H1 (cell line): ENCODE results near the gene RBP5. TPM values are rescaled to one million over a fixed set of nuclear protein-coding genes. Genes with fewer than 3 reads are reported as not detected.

Experiments
- CTCF ChIA-PET: fragments of 300-600 bp; sonication (Branson Sonifier 250); formaldehyde crosslinking; loops from one replicate; lab custom pipeline; 2021; ENCODE audit not compliant: partially characterized antibody; lab: Charles Lee
- POLR2A ChIA-PET: fragments of 300-600 bp; sonication (Branson Sonifier 250); formaldehyde crosslinking; loops from one replicate; lab custom pipeline; 2021; ENCODE audit warnings: inconsistent platforms; ENCODE audit not compliant: partially characterized antibody; lab: Charles Lee
- DNase-seq, 2 experiments: peaks; one replicate each; pipeline versions ENCODE4 v3.0.0 to v3.0.0-alpha.2; 2010 to 2022; ENCODE audit warnings: low spot score in 2 of 2, low read depth in 1 of 2, mixed read lengths in 1 of 2
- FAIRE-seq: peaks from 2 replicates; lab custom pipeline; 2011; peaks lifted over from hg19 to GRCh38; lab: Jason Lieb, UNC
- H2AFZ ChIP-seq: 2 replicates; pipeline ENCODE4 v1.8.1; 2012; ENCODE audit warnings: low read length, inconsistent platforms
- H2AK5ac ChIP-seq: 2 replicates; pipeline ENCODE4 v1.6.1; 2013; ENCODE audit warnings: low read depth, low read length
- H2BK120ac ChIP-seq: replicated peaks from 2 replicates; pipeline ENCODE3; 2013; ENCODE audit warnings: low read depth, low read length, inconsistent platforms
- H2BK12ac ChIP-seq: 2 replicates; pipeline ENCODE4 v1.6.1; 2013; ENCODE audit warnings: low read depth, low read length
- H2BK15ac ChIP-seq: 2 replicates; pipeline ENCODE4 v1.6.1; 2013; ENCODE audit warnings: low read length
- H2BK20ac ChIP-seq: 2 replicates; pipeline ENCODE4 v1.6.1; 2013; ENCODE audit warnings: low read length
- H2BK5ac ChIP-seq: 2 replicates; pipeline ENCODE4 v1.6.1; 2013; ENCODE audit warnings: low read depth, low read length
- H3K14ac ChIP-seq: 2 replicates; pipeline ENCODE4 v1.6.1; 2013; ENCODE audit warnings: inconsistent platforms; ENCODE audit not compliant: insufficient read length
- H3K18ac ChIP-seq: 2 replicates; pipeline ENCODE4 v1.6.1; 2013; ENCODE audit warnings: low read length; ENCODE audit errors: extremely low read depth
- H3K23ac ChIP-seq: 2 replicates; pipeline ENCODE4 v1.6.1; 2013; ENCODE audit warnings: inconsistent platforms; ENCODE audit not compliant: insufficient read length
- H3K23me2 ChIP-seq: 2 replicates; pipeline ENCODE4 v1.6.1; 2013; ENCODE audit warnings: low read depth, low read length
- H3K27ac ChIP-seq: 2 replicates; pipeline ENCODE4 v1.6.1; 2011; ENCODE audit warnings: low read depth, low read length, inconsistent platforms
- H3K27me3 ChIP-seq, 4 experiments: replicated peaks in 1 of 4; 1 replicate in 1 of 4; 2 replicates in 3 of 4; pipeline versions ENCODE4 v1.6.1 to v1.8.1; 2011 to 2013; ENCODE audit warnings: low read length in 3 of 4, mild to moderate bottlenecking in 3 of 4, inconsistent platforms in 2 of 4, mixed read lengths in 2 of 4, moderate library complexity in 1 of 4; ENCODE audit not compliant: control insufficient read depth in 3 of 4, insufficient read depth in 3 of 4; ENCODE audit errors: extremely low read depth in 1 of 4
- H3K36me3 ChIP-seq, 4 experiments: 2 replicates each; pipeline versions ENCODE4 v1.6.1 to v1.8.1; 2011 to 2013; ENCODE audit warnings: mild to moderate bottlenecking in 4 of 4, low read length in 3 of 4, moderate library complexity in 2 of 4, control low read depth in 1 of 4, inconsistent platforms in 1 of 4; ENCODE audit not compliant: insufficient read depth in 4 of 4, control insufficient read depth in 2 of 4
- H3K4ac ChIP-seq: replicated peaks from 2 replicates; pipeline ENCODE3; 2013; ENCODE audit warnings: low read length, low read depth, mixed read lengths, inconsistent platforms; ENCODE audit not compliant: insufficient read length
- H3K4me1 ChIP-seq, 4 experiments: replicated peaks in 1 of 4; 1 replicate in 1 of 4; 2 replicates in 3 of 4; pipeline versions ENCODE4 v1.6.1 to v1.8.1; 2011 to 2013; ENCODE audit warnings: low read length in 3 of 4, inconsistent platforms in 2 of 4, mixed read lengths in 1 of 4; ENCODE audit not compliant: insufficient read depth in 4 of 4, control insufficient read depth in 3 of 4
- H3K4me2 ChIP-seq, 2 experiments: 2 replicates each; pipeline versions ENCODE4 v1.6.1 to v1.8.1; 2011 to 2013; ENCODE audit warnings: low read depth in 2 of 2, low read length in 2 of 2, control low read depth in 1 of 2, inconsistent platforms in 1 of 2, mild to moderate bottlenecking in 1 of 2; ENCODE audit not compliant: insufficient read depth in 1 of 2
- H3K4me3 ChIP-seq, 4 experiments: fragments of 200-600, 300-600 bp in 1 of 4; sonication (generic), shearing (Covaris generic), sonication (Bioruptor Twin) in 1 of 4; 2 replicates each; pipeline versions ENCODE4 v1.5.1 to v1.8.1; 2011 to 2016; ENCODE audit warnings: low read length in 4 of 4, low read depth in 3 of 4, control low read depth in 2 of 4, inconsistent platforms in 2 of 4, mild to moderate bottlenecking in 2 of 4, mixed read lengths in 1 of 4, moderate library complexity in 1 of 4; ENCODE audit not compliant: insufficient read depth in 2 of 4; ENCODE audit errors: extremely low read depth in 1 of 4
- H3K56ac ChIP-seq: replicated peaks from 2 replicates; pipeline ENCODE3; 2013; ENCODE audit warnings: low read depth, mild to moderate bottlenecking, mixed read lengths, low read length, inconsistent platforms; ENCODE audit not compliant: insufficient read length
- H3K79me1 ChIP-seq: 2 replicates; pipeline ENCODE4 v1.6.1; 2013; ENCODE audit warnings: low read depth, low read length, control low read depth
- H3K79me2 ChIP-seq, 2 experiments: 2 replicates each; pipeline versions ENCODE4 v1.6.1 to v1.8.1; 2012 to 2013; ENCODE audit warnings: low read length in 2 of 2, mild to moderate bottlenecking in 2 of 2, inconsistent platforms in 1 of 2; ENCODE audit not compliant: insufficient read depth in 2 of 2, control insufficient read depth in 1 of 2
- H3K9ac ChIP-seq, 4 experiments: replicated peaks in 1 of 4; 1 replicate in 1 of 4; 2 replicates in 3 of 4; pipeline versions ENCODE4 v1.6.1 to v1.8.1; 2011 to 2013; ENCODE audit warnings: low read depth in 3 of 4, low read length in 3 of 4, control low read depth in 2 of 4, mild to moderate bottlenecking in 2 of 4, moderate library complexity in 2 of 4, inconsistent platforms in 1 of 4; ENCODE audit errors: extremely low read depth in 1 of 4
- H3K9me3 ChIP-seq, 2 experiments: 2 replicates each; pipeline versions ENCODE4 v1.6.1 to v1.8.1; 2012 to 2013; ENCODE audit warnings: mild to moderate bottlenecking in 2 of 2, moderate library complexity in 2 of 2, control low read depth in 1 of 2, inconsistent platforms in 1 of 2, low read depth in 1 of 2, low read length in 1 of 2, mixed read lengths in 1 of 2; ENCODE audit not compliant: insufficient read depth in 2 of 2
- H4K20me1 ChIP-seq, 2 experiments: replicated peaks in 1 of 2; 2 replicates each; pipeline versions ENCODE3 to v1.8.1; 2011 to 2013; ENCODE audit warnings: inconsistent platforms in 2 of 2, low read length in 2 of 2, mild to moderate bottlenecking in 1 of 2; ENCODE audit not compliant: insufficient read depth in 2 of 2, control insufficient read depth in 1 of 2
- H4K5ac ChIP-seq: 2 replicates; pipeline ENCODE4 v1.6.1; 2013; ENCODE audit warnings: low read length, low read depth, mixed read lengths, inconsistent platforms; ENCODE audit not compliant: insufficient read length
- H4K8ac ChIP-seq: 2 replicates; pipeline ENCODE4 v1.8.0; 2013; ENCODE audit warnings: mild to moderate bottlenecking, moderate library complexity, low read length, inconsistent platforms; ENCODE audit not compliant: insufficient read depth; ENCODE audit errors: extremely low read depth
- H4K91ac ChIP-seq: replicated peaks from 2 replicates; pipeline ENCODE3; 2013; ENCODE audit warnings: low read length, mixed read lengths, inconsistent platforms; ENCODE audit not compliant: insufficient read length
- BRCA1 ChIP-seq: IDR thresholded peaks from 2 replicates; pipeline ENCODE4 v1.6.1; 2012; ENCODE audit warnings: low read depth, low read length, improper control_type of control experiment
- CBX5 ChIP-seq: fragments of 300-800, 300-1000 bp; sonication (generic); IDR thresholded peaks from 2 replicates; pipeline ENCODE4 v1.7.1; 2016; ENCODE audit warnings: antibody characterized with exemption, low read length, low read depth
- CREB1 ChIP-seq: IDR thresholded peaks from 2 replicates; pipeline ENCODE4 v1.6.1; 2012; ENCODE audit warnings: inconsistent platforms
- EZH2 ChIP-seq: fragments of 200-600 bp; sonication (generic); IDR thresholded peaks from 2 replicates; pipeline ENCODE4 v1.7.1; 2012; ENCODE audit warnings: low read depth, mild to moderate bottlenecking, moderate library complexity, low read length, inconsistent platforms; ENCODE audit not compliant: severe bottlenecking
- JUN ChIP-seq: IDR thresholded peaks from 2 replicates; pipeline ENCODE4 v1.6.1; 2011; ENCODE audit warnings: low read depth, mild to moderate bottlenecking, improper control_type of control experiment, low read length
- polyA plus RNA-seq, 7 experiments: library from polyadenylated mRNA; depleted of rRNA in 3 of 7; stranded (reverse) in 5 of 7; unstranded in 2 of 7; fragments of >200 nt in 5 of 7; fragments of 200-250 nt in 2 of 7; gene quantifications; 1 replicate in 5 of 7; 2 replicates in 1 of 7; 4 replicates in 1 of 7; pipeline versions ENCODE4 v1.2.1 to v1.2.3, GENCODE V29; 2011 to 2013; ENCODE audit warnings: missing spikeins in 2 of 7, mixed read lengths in 2 of 7
- total RNA-seq: library from RNA; stranded (reverse); fragmentation: NEBNext Ultra II Directional; extraction: Animal tissue kit (Norgen Biotek cat#: 25700); gene quantifications from 2 replicates; pipeline ENCODE4 v1.2.1, GENCODE V29; 2021
- TF ChIP-seq, protein P1 (sequence below): IDR thresholded peaks from 2 replicates; pipeline ENCODE4 v1.6.1; 2011; ENCODE audit warnings: low read depth, mild to moderate bottlenecking, low read length; ENCODE audit not compliant: insufficient read depth

The RBP5 gene
- total and polyA plus RNA-seq, 2 of the 8 experiments (the other 6 are each of a cell fraction or from before 2014, with no cell fraction given): 1.2 to 1.9 TPM

DNA sequence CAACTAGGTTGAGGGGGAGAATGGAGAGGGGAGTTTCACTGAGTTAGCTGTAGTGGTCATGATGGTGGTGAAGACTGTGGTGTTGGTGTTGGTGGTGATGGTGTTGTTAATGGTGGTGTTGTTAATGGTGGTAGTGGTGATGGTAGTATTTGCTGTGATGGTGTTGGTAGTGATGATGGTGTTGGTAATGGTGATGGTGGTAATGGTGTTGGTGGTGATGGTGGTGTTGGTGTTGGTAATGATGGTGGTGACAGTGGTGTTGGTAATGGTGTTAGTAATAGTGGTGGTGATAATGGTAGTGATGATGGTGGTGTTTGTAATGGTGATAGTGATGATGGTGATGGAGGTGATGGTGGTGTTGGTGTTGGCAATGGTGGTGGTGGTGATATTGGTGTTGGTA, 45.6 kb downstream of the RBP5 start:
- Histone ChIP-seq H3K23me2 (peaks cover 16% of the 10 kb centered on the region; the same call in 1 of the 2 replicates), H3K56ac (peak overlapping the region; percentile 97), H3K27ac (no peak overlapping the region), H3K18ac (no peak overlapping the region), H4K5ac (no peak overlapping the region), H2BK15ac (no peak overlapping the region), H3K23ac (no peak overlapping the region), H2BK5ac (no peak overlapping the region), H3K79me1 (no peaks in the 10 kb centered on the region), H2BK12ac (no peak overlapping the region), H3K4me1 (no peaks in the 10 kb centered on the region), H3K4ac (peak overlapping the region; percentile 53), H3K27me3 (no peaks in the 10 kb centered on the region), H3K14ac (no peak overlapping the region), H2BK20ac (no peak overlapping the region), H3K79me2 (no peaks in the 10 kb centered on the region), H2AFZ (no peak overlapping the region), H3K9me3 (peaks cover 0 to 3% of the 10 kb centered on the region in 2 experiments; a peak in 1 of 4 replicates), H3K36me3 (peaks cover 0 to 9% (median 3%) of the 10 kb centered on the region in 4 experiments; a peak in 2 of 8 replicates), H3K4me3 (no peak overlapping the region), H3K9ac (no peak overlapping the region; a peak in 1 of 7 replicates), H3K4me2 (no peak overlapping the region)
- DNase-seq (no peak), FAIRE-seq (no peak)
- ChIA-PET POLR2A (interaction anchor here (1.2 kb wide), 1 partner anchor 25 kb away, joined by 5 read pairs; no protein-coding TSS in a partner anchor), CTCF (interaction anchor here (1.0 to 1.1 kb wide), 2 partner anchors 22 to 25 kb away, joined by 3 to 4 read pairs; partner anchors contain the start of gene C1S)
- TF ChIP-seq CREB1 (no peak), EZH2 (no peak), CBX5 (no peak), BRCA1 (no peak), JUN (no peak)
- TF ChIP-seq, protein P1, sequence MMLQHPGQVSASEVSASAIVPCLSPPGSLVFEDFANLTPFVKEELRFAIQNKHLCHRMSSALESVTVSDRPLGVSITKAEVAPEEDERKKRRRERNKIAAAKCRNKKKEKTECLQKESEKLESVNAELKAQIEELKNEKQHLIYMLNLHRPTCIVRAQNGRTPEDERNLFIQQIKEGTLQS: no peak
- TF ChIP-seq, all 59 proteins: peak for 0
- Histone ChIP-seq H4K91ac (no peak overlapping the region), H4K8ac (no peak overlapping the region), H2BK120ac (no peak overlapping the region), H2AK5ac (no peak overlapping the region), H4K20me1 (peaks cover 0 to 14% of the 10 kb centered on the region in 2 experiments)
